ENCODE data around the gene CSMD2.

GRCh38 chr1:33488624-33489023 lies 676.4 kb downstream of the CSMD2 start:
- TF ChIP-seq CTCF (IDR thresholded peaks at IDR 0.05; ENCODE audit: low read length) (no peak), EZH2 (optimal IDR thresholded peaks at IDR 0.05; ENCODE audit: low read depth, low read length) (no peak)

Data from MM.1S (cell line).